ENCODE results near the gene EGFLAM.

- no peak for TF ChIP-seq CTCF (conservative IDR thresholded peaks at IDR 0.05; ENCODE audit: low read depth, low read length)
- no peak for TF ChIP-seq EZH2 (IDR thresholded peaks at IDR 0.05; ENCODE audit: borderline replicate concordance, low read depth, low read length, poor library complexity, severe bottlenecking)
These were observed 188.7 kb downstream of the EGFLAM start for GRCh38 chr5:38447056-38447455.
